Measurements from ENCODE around the gene DIPK1A. TPM values are rescaled to one million over a fixed set of nuclear protein-coding genes. Genes with fewer than 3 reads are reported as not detected.
A peak's percentile ranks its signal among the peaks of the same experiment; 100 is the strongest.

Gene DIPK1A
- total RNA-seq, 2 experiments from 2014 or later, result 17.7 to 19.1 TPM

DNA sequence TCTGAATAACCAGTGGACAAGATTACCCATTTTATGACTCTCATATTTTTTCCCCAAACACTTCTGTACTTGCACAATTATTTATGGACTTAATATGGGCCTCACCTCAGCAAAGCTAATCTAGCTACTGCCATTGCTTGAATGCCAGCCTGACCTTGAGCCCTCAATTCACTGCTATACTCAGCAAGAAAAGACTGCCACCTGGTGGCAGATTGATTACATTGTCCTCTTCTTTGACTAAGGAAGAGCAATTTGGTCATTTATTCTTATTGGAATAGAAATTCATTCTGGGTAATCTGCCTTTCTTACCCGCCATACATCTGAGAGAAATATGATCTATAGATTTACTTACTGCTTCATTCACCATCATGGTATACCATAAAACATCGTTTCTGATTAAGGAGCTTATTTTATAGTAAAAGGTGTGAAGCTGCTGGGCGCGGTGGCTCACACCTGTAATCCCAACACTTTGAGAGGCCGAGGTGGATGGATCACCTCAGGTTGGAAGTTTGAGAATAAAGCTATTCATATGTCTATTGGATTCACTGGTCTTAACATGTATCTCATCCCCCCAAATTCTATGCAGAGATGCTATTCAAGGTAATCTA is 32.9 kb upstream of the DIPK1A start:
- Mint-ChIP-seq H3K27me3 (no peaks in the 10 kb centered on the region), H3K27ac (peak overlapping the region; percentile 39), H3K4me1 (peaks cover 56% of the 10 kb centered on the region), H3K36me3 (ENCODE audit: low read depth) (peaks cover 9% of the 10 kb centered on the region), H3K4me3 (no peak overlapping the region), H3K9me3 (peaks cover 5% of the 10 kb centered on the region)
- CTCF ChIA-PET, result interaction anchor here (0.5 to 3.8 kb wide), 36 partner anchors 10 to 940 kb away, joined by 3 to 80 read pairs (median 4); partner anchors contain the start of gene DIPK1A
- POLR2A ChIA-PET, result interaction anchor here (0.5 to 1.0 kb wide), 3 partner anchors 26 to 1594 kb away, joined by 3 to 4 read pairs (median 4); no protein-coding TSS in a partner anchor
- DNase-seq, result peak; percentile 91

DNA sequence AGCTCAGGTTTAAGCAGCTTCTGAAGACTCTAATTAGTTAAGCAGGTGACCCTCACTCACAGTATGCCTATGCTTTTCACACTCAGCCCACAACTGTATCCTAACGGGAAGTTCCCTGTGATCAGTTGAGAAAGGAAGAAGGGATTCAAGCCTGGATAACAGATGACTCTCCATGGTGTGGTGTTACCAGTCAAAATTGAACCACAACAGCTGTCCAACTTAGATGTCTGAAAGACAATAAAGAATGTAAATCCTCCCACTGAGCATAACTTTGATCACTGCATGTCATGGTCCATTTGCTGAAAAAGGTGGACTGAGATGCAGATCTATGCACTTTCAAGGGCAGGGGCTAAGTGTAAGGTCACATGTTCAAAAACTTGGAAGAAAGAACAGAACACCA is 32.3 kb upstream of the DIPK1A start:
- Mint-ChIP-seq H3K36me3 (ENCODE audit: low read depth) (peaks cover 12% of the 10 kb centered on the region), H3K4me1 (peaks cover 59% of the 10 kb centered on the region), H3K9me3 (peaks cover 5% of the 10 kb centered on the region), H3K27me3 (no peaks in the 10 kb centered on the region), H3K27ac (peak overlapping the region; percentile 39), H3K4me3 (no peak overlapping the region)
- CTCF ChIA-PET, result interaction anchor here (0.6 to 3.8 kb wide), 30 partner anchors 11 to 260 kb away, joined by 3 to 80 read pairs (median 4); partner anchors contain the start of gene DIPK1A
- no peak for DNase-seq
- POLR2A ChIA-PET, result interaction anchor here (0.8 to 1.0 kb wide), 2 partner anchors 25 to 1594 kb away, joined by 4 read pairs; no protein-coding TSS in a partner anchor

DNA sequence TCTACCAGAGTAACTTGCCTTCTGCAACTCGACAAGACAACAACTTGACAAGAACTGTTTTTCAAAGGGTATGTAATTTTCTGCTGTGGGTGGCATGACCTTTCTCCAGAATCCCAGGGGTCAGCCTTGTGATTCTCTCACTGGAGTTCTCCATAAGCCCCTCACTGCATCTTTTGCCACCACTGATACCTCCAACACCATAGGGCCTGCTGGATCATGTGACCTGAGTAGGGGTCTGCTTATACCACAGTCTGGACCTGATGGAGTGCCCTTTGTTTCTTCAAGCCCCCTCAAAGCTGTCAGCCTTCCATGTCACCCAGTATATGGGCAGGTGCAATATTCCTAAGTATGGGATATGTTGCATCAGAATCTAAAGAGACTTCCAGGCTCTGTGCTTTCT is 31.6 kb upstream of the DIPK1A start:
- DNase-seq, result no peak
- H3K27me3 Mint-ChIP-seq, result no peaks in the 10 kb centered on the region
- H3K4me1 Mint-ChIP-seq, result peaks cover 59% of the 10 kb centered on the region
- CTCF ChIA-PET, result interaction anchor here (1.1 to 3.8 kb wide), 8 partner anchors 13 to 139 kb away, joined by 3 to 80 read pairs (median 11); partner anchors contain the start of gene DIPK1A
- H3K4me3 Mint-ChIP-seq, result no peak overlapping the region
- POLR2A ChIA-PET, result no interaction called here
- peaks cover 12% of the 10 kb centered on the region for H3K36me3 Mint-ChIP-seq (ENCODE audit: low read depth)
- H3K27ac Mint-ChIP-seq, result peak overlapping the region; percentile 20
- H3K9me3 Mint-ChIP-seq, result peaks cover 5% of the 10 kb centered on the region

DNA sequence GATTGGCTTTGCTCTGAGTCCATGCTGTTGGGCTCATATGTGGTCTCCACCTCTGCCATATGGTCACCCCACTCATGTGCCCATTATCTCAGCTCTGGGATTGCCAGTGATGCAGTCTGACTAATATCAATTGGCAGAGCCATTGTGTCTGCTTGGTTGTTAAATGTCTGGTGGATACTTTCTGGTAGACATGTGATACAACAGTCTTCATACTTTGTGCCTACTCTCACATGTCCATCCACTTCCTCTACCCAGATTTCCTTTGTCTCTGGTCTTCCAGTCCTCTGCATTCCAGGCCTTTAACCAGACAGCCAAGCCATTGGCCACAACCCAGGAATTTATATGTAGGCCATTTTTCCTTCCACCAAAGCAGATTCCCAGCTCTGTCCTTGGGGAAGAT is 30.8 kb upstream of the DIPK1A start:
- POLR2A ChIA-PET, result no interaction called here
- no peak for DNase-seq
- Mint-ChIP-seq H3K36me3 (ENCODE audit: low read depth) (peaks cover 12% of the 10 kb centered on the region), H3K9me3 (peaks cover 5% of the 10 kb centered on the region), H3K4me3 (no peak overlapping the region), H3K27ac (peak overlapping the region; percentile 54), H3K27me3 (no peaks in the 10 kb centered on the region), H3K4me1 (peaks cover 59% of the 10 kb centered on the region)
- CTCF ChIA-PET, result interaction anchor here (1.1 to 3.8 kb wide), 3 partner anchors 20 to 160 kb away, joined by 4 to 80 read pairs (median 42); partner anchors contain the start of genes DIPK1A and RPL5

DNA sequence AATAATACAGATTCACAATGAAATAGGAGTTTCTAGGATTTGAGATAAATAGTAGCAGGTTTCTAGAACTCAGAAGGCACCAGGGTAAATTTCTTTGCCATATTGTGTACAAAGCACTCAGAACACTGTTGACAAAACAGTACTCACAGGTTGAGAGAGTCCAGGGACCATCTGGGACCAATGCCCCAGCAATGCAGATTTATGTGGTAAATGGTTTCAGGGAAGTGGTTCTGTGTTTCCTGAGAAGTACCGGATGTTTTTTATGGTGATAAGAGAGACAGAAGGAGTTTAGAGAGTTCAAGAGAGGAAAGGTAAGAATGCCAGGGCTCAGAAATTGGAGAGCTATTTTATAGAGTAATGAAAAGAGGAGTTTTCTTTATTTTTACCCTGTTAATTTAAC is 29.6 kb upstream of the DIPK1A start:
- Mint-ChIP-seq H3K4me3 (peak overlapping the region; percentile 41), H3K27ac (peak overlapping the region; percentile 76), H3K9me3 (peaks cover 5% of the 10 kb centered on the region), H3K27me3 (no peaks in the 10 kb centered on the region), H3K36me3 (ENCODE audit: low read depth) (peaks cover 12% of the 10 kb centered on the region), H3K4me1 (peaks cover 63% of the 10 kb centered on the region)
- CTCF ChIA-PET, result interaction anchor here (1.1 to 2.0 kb wide), 3 partner anchors 10 to 131 kb away, joined by 4 to 9 read pairs (median 7); partner anchors contain the start of gene DIPK1A
- POLR2A ChIA-PET, result no interaction called here
- peak; percentile 58 for DNase-seq

DNA sequence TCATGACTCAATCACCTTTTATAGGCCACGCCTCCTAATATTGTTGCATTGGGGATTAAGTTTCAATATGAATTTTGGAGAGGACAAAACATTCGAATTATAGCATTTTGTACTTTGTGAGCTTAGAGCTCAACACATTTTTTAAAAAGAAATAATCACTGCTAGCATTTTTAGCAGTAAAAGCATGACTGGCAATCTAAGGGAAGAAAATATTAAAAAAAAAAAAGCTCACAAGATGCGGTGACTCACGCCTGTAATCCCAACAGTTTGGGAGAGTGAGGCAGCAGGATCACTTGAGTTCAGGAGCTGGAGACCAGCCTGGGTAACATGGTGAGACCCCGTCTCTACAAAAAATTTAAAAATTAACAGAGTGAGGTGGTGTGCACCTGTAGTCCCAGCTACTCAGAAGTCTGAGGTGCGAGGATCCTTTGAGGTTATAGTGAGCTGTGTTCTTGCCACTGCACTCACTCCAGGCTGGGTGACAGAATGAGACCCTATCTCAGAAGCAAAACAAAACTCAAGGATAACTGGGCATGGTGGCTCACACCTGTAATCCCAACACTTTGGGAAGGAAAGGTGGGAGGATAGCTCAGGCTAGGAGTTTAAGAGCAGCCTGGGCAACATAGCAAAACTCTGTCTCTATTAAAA is 28.8 kb upstream of the DIPK1A start:
- H3K27ac Mint-ChIP-seq, result peak overlapping the region; percentile 76
- H3K27me3 Mint-ChIP-seq, result no peaks in the 10 kb centered on the region
- H3K4me1 Mint-ChIP-seq, result peaks cover 65% of the 10 kb centered on the region
- H3K36me3 Mint-ChIP-seq (ENCODE audit: low read depth), result peaks cover 15% of the 10 kb centered on the region
- ChIA-PET CTCF (interaction anchor here (0.6 to 2.0 kb wide), 8 partner anchors 9 to 158 kb away, joined by 3 to 9 read pairs (median 4); partner anchors contain the start of genes DIPK1A and RPL5), POLR2A (interaction anchor here (0.8 kb wide), 1 partner anchor 28 kb away, joined by 5 read pairs; no protein-coding TSS in a partner anchor)
- peak overlapping the region; percentile 41 for H3K4me3 Mint-ChIP-seq
- no peak for DNase-seq
- peaks cover 5% of the 10 kb centered on the region for H3K9me3 Mint-ChIP-seq

DNA sequence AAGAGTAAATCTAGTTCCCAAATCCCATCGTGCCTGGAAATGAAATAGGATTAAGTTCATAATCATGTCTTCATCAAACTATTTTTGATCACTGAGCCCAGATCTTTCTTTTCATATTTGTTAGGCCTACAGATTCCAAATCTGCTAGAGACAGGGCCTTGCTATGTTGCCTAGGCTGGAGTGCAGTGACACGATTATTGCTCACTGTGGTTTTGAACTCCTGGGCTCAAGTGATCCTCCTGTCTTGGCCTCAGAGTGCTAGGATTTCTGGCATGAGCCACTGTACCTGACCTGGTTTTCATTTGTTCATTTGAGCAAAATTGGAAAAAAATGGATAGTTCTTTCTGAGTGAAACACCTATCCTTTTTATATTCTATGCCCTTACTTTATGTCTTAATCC is 28.0 kb upstream of the DIPK1A start:
- H3K9me3 Mint-ChIP-seq, result peaks cover 8% of the 10 kb centered on the region
- peak overlapping the region; percentile 76 for H3K27ac Mint-ChIP-seq
- H3K4me1 Mint-ChIP-seq, result peaks cover 65% of the 10 kb centered on the region
- no peak overlapping the region for H3K4me3 Mint-ChIP-seq
- POLR2A ChIA-PET, result interaction anchor here (0.8 kb wide), 1 partner anchor 27 kb away, joined by 5 read pairs; no protein-coding TSS in a partner anchor
- H3K36me3 Mint-ChIP-seq (ENCODE audit: low read depth), result peaks cover 17% of the 10 kb centered on the region
- DNase-seq, result no peak
- no peaks in the 10 kb centered on the region for H3K27me3 Mint-ChIP-seq
- CTCF ChIA-PET, result interaction anchor here (0.9 to 2.0 kb wide), 4 partner anchors 28 to 157 kb away, joined by 3 to 9 read pairs (median 5); partner anchors contain the start of genes DIPK1A and RPL5

DNA sequence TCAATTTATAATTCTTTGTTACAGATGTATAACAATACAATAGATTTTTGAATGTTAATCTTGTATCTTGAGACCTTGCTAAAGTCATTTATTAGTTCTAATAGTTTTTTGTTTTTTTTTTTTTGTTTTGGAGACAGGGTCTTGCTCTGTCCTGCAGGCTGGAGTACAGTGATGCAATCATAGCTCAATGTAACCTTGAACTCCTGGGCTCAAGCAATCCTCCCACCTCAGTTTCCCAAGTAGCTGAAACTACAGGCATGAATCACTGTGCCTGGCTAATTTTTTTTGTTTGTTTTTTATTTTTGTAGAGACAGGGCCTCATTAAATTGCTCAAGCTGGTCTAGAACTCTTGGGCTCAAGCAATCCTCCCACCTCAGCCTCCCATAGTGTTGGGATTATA is 26.2 kb upstream of the DIPK1A start:
- Mint-ChIP-seq H3K27ac (no peak overlapping the region), H3K4me3 (no peak overlapping the region), H3K4me1 (peaks cover 51% of the 10 kb centered on the region), H3K9me3 (peaks cover 15% of the 10 kb centered on the region), H3K36me3 (ENCODE audit: low read depth) (peaks cover 22% of the 10 kb centered on the region), H3K27me3 (no peaks in the 10 kb centered on the region)
- CTCF ChIA-PET, result interaction anchor here (0.6 to 1.2 kb wide), 3 partner anchors 25 to 155 kb away, joined by 3 to 5 read pairs (median 3); partner anchors contain the start of gene RPL5
- no peak for DNase-seq
- POLR2A ChIA-PET, result interaction anchor here (0.6 kb wide), 1 partner anchor 72 kb away, joined by 3 read pairs; no protein-coding TSS in a partner anchor

DNA sequence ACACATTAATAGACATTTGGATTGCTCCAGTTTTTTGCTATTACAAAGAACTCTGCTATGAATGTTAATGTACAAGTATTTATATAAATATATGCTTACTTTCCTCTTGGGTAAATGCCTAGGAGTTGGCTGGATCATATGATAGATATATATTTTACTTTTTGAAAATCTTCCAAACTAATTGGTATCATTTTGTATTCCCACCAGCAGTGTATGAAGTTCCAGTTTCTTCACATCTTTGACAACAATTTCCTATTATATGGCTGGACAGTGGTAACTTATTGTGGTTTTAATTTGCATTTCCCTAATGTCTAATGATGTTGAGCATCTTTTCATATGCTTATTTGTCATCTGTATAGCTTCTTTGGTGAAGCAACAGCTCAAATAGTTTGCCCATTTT is 23.8 kb upstream of the DIPK1A start:
- no peak overlapping the region for H3K4me3 Mint-ChIP-seq
- ChIA-PET CTCF (interaction anchor here (1.6 kb wide), 1 partner anchor 31 kb away, joined by 3 read pairs; no protein-coding TSS in a partner anchor), POLR2A (no interaction called here)
- H3K4me1 Mint-ChIP-seq, result peaks cover 52% of the 10 kb centered on the region
- H3K36me3 Mint-ChIP-seq (ENCODE audit: low read depth), result peaks cover 18% of the 10 kb centered on the region
- H3K27ac Mint-ChIP-seq, result no peak overlapping the region
- DNase-seq, result no peak
- H3K27me3 Mint-ChIP-seq, result no peaks in the 10 kb centered on the region
- peaks cover 10% of the 10 kb centered on the region for H3K9me3 Mint-ChIP-seq

DNA sequence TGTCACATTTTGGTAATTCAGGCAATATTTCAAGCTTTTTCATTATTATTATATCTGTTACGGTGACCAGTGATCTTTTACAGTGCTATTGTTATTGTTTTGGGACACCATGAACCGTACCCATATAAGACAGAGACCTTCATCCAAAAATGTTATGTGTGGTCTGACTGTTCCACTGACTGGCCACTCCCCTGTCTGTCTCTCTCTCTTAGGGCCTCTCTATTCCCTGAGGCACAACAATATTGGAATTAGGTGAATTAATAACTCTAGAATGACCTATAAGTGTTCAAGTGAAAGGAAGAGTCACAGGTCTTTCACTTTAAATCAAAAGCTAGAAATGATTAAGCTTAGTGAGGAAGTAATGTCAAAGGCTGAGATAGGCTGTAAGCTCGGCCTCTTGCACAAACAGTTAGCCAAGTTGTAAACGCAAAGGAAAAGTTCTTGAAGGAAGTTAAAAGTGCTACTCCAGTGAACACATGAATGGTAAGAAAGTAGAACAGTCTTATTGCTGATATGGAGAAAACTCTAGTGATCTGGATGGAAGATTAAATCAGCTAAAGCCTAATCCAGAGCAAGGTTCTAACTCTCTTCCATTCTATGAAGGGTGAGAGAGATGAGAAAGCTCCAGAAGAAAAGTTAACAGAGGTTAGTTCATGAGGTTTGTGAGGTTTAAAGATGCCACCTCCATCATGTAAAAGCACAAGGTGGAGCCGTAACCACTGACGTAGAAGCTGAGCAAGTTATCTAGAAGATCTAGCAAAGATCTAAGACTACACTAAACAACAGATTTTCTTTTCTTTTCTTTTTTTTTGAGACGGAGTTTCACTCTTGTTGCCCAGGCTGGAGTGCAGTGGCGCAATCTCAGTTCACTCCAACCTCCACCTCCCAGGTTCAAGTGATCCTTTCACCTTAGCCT is 19.7 kb upstream of the DIPK1A start:
- ChIA-PET CTCF (interaction anchor here (0.8 to 3.2 kb wide), 7 partner anchors 9 to 43 kb away, joined by 3 to 28 read pairs (median 4); partner anchors contain the start of gene DIPK1A), POLR2A (no interaction called here)
- H3K36me3 Mint-ChIP-seq (ENCODE audit: low read depth), result peaks cover 13% of the 10 kb centered on the region
- peaks cover 59% of the 10 kb centered on the region for H3K4me1 Mint-ChIP-seq
- peak overlapping the region; percentile 27 for H3K4me3 Mint-ChIP-seq
- peaks cover 10% of the 10 kb centered on the region for H3K9me3 Mint-ChIP-seq
- peak; percentile 78 for DNase-seq
- peak overlapping the region; percentile 98 for H3K27ac Mint-ChIP-seq
- H3K27me3 Mint-ChIP-seq, result no peaks in the 10 kb centered on the region

DNA sequence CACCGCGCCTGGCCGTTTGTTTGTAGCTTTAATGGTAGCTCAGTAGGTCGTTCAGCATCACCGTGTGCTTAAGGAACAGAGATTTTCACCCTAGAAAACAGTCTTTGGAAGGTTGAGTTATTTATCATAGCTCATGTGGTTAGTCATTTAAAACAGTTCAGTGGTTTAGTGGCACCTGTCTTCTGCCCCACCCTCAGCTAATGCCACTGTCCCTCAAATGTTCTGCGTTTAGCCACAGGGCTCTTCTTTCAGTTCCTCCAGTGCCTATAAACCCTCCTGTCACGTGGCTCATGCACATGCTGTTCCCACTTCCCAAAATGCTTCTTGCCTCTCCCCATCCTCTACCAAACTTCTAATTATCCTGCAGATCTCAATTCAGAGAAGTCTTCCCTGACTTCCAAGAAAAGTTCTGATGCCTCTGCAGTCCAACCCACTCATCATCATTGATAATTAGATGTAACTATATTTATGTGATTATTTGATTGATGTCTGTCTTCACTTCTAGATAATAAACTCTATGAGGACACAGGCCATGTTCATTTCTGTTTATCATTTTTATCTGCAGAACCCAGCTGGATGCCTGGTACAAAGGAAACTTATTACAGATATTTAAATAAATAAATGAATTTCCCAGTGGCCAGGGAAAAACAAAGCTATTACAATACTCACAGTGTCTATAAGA is 14.4 kb upstream of the DIPK1A start:
- no peak for DNase-seq
- Mint-ChIP-seq H3K27me3 (no peaks in the 10 kb centered on the region), H3K27ac (peak overlapping the region; percentile 32), H3K9me3 (no peaks in the 10 kb centered on the region), H3K4me3 (no peak overlapping the region), H3K36me3 (ENCODE audit: low read depth) (peaks cover 2% of the 10 kb centered on the region), H3K4me1 (peaks cover 61% of the 10 kb centered on the region)
- ChIA-PET CTCF (interaction anchor here (1.2 to 10.9 kb wide), 7 partner anchors 13 to 116 kb away, joined by 4 to 80 read pairs (median 6); partner anchors contain the start of gene DIPK1A), POLR2A (interaction anchor here (0.5 to 1.3 kb wide), 2 partner anchors 14 to 712 kb away, joined by 3 to 4 read pairs; no protein-coding TSS in a partner anchor)
